NCI-H2029 (cell line): Measurements from ENCODE around the gene FLRT1.
"Not testable (repeated sequence)": the region's sequence is repeated elsewhere in the genome, so short reads cannot be mapped to it uniquely, and the experiment has no call there.

Source experiments
- DNase-seq: peaks from one replicate; lab custom pipeline; 2025; lab: John Stamatoyannopoulos, UW

FLRT1 gene

DNA sequence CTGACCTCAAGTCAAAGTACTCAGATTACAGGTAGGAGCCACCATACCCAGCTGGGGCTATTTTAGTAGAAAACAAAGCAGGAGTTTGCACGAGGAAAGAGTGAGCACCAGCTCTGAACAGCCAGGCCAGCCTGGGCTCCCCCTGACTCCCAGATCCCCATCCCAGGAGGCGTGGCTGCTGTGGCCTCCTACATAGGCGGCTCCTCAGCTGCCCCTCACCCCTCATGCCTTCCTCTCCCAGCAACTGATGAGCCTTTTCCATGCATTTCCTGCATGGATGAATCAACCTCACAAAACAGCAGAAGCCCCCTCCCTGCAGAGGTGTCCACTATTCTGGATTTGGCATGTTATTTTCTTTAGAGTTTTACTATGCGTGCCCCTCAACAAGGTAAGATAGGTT lies 10.5 kb upstream of the FLRT1 start:
- DNase-seq: no peak

- no peak for DNase-seq
These were observed 9.0 kb upstream of the FLRT1 start for GRCh38 chr11:64026575-64027205.

GRCh38 chr11:64027651-64028397 lies 7.9 kb upstream of the FLRT1 start:
- DNase-seq: no peak

- peak; percentile 12 for DNase-seq
These were observed 7.2 kb upstream of the FLRT1 start for GRCh38 chr11:64028398-64029115.

DNA sequence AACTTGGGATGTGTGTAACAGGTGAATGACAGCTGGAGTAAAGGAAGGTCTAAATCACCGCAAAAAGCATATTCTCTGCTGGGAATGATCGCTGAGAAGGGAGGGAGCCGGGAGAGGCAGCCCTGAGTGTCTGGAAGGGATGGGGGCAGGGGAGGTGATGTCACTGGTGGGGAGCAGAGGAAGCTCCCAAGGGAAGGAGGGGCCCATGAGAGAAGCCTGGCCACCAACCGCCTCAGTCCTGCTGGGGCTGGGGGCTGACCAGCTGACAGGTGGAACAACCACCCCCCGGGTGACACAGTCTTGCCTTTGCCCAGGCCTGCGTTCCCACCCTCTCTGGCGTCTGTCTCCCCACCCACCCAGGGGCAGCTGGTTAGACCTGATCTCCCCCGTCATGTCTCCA lies 6.0 kb upstream of the FLRT1 start:
- no peak for DNase-seq

GRCh38 chr11:64031001-64031400 lies 4.7 kb upstream of the FLRT1 start:
- no peak for DNase-seq

DNA sequence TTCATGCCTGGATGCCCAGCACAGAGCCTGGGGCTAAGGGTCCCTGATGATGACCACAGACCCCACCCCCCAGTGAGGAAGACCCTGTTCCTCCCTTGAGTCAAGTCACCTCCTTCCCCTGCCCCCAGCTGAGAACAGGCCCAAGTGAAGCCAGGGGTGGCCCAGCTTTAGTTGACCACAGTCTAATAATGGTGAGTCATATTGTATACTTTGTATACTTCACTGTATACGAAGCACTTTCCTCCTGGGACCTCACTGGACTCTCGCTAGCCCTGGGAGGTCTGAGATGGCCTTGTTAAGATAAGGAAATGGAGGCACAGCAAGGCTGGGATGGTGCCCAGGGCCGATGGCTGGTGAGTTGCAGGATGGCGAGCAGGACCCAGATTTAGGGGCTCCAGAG lies 3.7 kb upstream of the FLRT1 start:
- DNase-seq: no peak

DNA sequence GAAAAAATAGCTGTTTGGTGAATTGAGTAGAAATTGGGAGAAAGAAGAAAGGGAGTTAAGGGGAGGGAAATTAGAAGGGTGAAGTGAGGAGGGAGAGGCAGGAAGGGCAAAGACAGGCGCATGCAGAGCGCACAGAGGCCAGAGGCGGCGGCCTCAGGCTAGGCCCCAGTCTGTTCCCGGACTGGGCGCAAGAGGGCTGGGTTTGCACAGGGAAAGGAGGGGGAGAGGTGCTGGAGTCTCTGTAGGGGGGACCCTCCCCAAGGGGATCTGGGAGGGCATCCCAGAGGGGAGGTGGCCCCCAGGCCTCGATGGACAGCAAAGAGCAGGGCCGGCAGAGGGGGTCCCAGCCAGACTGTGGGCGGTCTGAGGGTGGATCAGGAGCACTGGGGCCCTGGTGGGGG lies 1.3 kb upstream of the FLRT1 start:
- DNase-seq: no peak

DNA sequence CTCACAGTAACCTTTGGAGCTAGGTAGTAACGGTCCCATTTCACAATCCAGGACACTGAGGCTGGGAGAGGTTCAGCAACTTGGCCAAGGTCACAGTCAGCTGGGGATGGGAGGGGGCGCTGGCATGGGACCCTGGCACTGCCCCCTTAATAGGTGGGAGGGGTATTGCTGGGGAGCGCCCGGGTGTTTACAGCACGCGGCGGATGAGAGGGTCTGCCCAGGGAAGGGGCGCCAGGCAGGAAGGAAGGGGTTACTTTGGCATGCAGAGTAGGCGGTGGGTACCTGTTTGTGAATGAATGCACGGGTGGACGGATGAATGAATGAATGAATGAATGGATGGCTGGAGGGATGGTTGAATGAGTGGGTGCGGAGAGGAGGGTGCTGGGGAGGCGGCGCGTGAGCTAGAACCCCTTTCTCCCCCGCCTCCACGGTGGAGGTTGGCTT lies 628 bp upstream of the FLRT1 start:
- DNase-seq: no peak

DNA sequence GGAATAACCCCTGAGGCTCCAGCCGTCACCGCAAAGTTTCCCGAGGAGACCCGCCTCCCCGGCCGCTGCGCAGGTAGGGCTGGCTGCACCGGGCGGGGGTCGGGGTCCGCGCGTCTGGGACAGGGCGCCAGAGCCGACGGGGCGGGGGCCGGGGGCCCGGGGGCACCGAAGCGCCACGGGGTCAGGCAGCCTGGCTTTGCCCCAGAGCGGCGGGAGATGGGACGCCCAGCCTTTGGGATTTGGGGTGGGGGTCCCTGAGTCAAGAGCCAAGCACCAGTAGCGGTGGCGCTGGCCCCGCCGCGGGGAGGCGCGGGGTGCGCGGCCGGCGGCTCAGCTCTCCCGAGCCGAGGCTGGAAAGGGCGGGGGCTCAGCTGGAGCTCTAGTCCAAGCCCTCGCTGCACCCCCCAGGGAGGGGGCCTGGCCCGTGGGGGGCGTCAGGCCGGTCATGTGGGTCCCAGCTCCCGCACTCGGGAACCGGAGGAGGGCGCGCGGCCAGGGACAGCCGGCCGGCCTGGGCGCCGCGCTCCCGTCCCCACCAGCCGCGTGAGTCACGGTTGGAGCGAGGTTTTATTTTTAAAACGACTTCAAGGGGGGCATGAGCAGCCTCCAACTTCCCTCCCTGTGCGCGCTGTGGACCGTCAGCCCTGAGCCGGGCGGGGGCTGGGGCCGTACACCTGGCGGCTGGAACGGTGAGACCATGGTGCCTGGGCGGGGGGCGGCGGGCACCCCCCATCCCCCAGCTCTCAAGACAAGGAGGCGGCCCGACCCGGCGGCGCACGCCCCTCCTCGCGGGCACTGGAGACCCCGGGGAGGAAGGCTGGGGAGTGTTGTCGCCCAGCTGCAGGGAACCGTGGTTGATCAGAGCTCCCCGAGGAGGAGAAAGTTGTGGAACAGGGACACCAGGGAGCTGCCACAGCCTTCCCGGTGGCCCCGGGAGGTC lies 626 bp downstream of the FLRT1 start:
- DNase-seq: no peak

- DNase-seq: no peak
These were observed 1.4 kb downstream of the FLRT1 start for GRCh38 chr11:64037027-64037634.

GRCh38 chr11:64038500-64038899 lies 2.8 kb downstream of the FLRT1 start:
- DNase-seq: no peak

- no peak for DNase-seq
These were observed 3.4 kb downstream of the FLRT1 start for GRCh38 chr11:64039012-64039665.

GRCh38 chr11:64040684-64041322 lies 5.1 kb downstream of the FLRT1 start:
- peak; percentile 24 for DNase-seq

DNA sequence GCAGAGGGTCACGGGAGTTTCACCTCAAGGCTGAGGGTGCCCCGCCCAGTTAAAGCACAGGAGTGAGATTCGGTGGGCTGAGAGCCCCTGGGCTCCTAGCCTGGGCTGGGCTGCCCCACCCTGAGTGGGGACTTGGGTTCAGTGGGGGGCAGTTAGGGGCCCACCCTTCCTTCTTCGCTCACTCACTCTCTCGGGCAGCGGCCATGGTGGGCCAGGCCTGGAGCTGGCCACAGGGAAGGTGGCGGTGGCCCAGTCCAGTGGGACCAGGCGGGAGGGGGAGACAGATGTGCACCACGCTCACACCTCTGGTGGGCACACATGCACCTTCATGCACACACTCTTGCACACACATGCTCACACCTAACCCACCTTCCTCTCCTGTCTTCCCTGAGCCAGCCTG lies 6.1 kb downstream of the FLRT1 start:
- no peak for DNase-seq

DNA sequence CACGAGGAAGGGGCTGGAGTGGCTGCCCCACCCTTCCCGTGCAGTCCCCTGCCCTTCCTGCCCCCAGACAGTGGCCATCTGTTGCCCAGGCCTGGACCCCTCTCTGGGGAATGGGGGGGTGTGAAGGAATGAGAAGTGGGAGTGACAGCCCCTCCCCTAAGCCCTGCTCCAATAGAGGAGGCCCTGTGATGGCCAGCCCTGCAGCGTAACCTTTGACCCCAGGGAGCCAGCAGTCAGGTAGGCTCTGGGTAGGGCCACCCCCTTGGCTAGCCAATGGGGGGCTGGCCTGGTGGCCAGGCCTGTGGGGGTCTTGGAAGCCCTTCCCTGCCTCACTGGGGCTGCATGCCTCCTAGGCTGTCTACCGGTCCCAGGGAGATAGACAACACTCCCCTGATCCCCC lies 6.6 kb downstream of the FLRT1 start:
- no peak for DNase-seq

- no peak for DNase-seq
These were observed 7.8 kb downstream of the FLRT1 start for GRCh38 chr11:64043545-64043944.

DNA sequence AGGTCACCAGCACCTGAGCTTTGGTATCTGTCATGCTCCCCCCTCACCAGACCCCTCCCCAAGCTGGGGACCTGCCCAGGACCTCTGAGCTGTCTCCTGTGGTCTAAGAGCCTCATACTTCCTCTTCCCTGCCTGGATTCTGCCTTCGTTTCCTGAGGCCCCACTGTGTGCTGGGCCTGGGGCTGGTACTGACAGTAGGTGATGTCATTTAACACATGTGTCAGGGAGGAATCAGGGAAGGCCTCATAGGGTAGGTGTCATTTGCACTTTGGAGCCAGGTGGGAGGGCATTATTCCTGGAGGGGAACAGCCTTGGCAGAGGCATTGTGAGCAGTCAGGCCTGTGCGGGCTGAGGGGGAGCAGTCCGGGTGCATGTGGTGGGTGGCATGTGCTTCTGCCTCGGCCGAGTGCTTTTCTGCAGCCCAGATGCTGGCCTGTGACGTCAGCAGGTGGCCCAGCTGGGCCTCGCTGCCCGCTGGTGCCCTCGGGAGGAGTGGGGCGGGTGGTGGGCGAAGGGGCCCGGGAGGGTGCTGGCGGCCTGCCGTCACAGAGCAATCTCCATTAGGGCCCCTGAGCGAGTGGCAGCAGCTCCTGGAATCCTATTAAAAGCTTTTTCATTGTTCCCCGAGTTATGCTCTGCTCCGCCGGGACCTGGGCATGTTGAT lies 9.1 kb downstream of the FLRT1 start:
- no peak for DNase-seq

- DNase-seq: no peak
These were observed 10.0 kb downstream of the FLRT1 start for GRCh38 chr11:64045700-64046099.

DNA sequence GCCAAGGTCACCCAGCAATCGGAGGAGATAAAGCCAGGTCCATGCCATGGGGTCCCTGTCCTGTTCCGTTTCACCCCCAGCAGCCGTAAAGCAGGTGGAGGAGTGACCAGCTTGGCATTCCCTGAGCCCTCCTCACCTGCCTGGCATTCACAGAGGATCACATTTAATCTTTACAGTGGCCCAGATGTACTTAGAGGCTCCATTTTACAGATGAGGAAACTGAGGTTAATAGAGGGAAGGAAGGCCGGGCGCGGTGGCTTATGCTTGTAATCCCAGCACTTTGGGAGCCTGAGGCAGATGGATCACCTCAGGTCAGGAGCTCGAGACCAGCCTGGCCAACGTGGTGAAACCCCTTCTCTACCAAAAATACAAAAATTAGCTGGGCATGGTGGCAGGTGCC lies 11.6 kb downstream of the FLRT1 start:
- DNase-seq: not testable (repeated sequence)
